Measurements from ENCODE around the gene MAGEB1.

MAGEB1 gene

GRCh38 chrX:30296408-30297254, 49.7 kb downstream of the MAGEB1 start:
- no peak for DNase-seq

- DNase-seq, result no peak
Observed at GRCh38 chrX:30301208-30301607, 54.3 kb downstream of the MAGEB1 start.

Data from NCI-H1930 (cell line).